ENCODE data around the gene SNRPA. TPM values are rescaled to one million over a fixed set of nuclear protein-coding genes. Genes with fewer than 3 reads are reported as not detected.
A peak's percentile ranks its signal among the peaks of the same experiment; 100 is the strongest.

Gene SNRPA
- total RNA-seq, 1 experiment from 2014 or later = 68.4 TPM

GRCh38 chr19:40739030-40739839 is 11.8 kb upstream of the SNRPA start:
- Histone ChIP-seq H3K9me3 (no peaks in the 10 kb centered on the region), H3K27me3 (no peaks in the 10 kb centered on the region), H3K36me3 (peaks cover 48% of the 10 kb centered on the region), H3K4me3 (no peak overlapping the region)
- no peak for DNase-seq

DNA sequence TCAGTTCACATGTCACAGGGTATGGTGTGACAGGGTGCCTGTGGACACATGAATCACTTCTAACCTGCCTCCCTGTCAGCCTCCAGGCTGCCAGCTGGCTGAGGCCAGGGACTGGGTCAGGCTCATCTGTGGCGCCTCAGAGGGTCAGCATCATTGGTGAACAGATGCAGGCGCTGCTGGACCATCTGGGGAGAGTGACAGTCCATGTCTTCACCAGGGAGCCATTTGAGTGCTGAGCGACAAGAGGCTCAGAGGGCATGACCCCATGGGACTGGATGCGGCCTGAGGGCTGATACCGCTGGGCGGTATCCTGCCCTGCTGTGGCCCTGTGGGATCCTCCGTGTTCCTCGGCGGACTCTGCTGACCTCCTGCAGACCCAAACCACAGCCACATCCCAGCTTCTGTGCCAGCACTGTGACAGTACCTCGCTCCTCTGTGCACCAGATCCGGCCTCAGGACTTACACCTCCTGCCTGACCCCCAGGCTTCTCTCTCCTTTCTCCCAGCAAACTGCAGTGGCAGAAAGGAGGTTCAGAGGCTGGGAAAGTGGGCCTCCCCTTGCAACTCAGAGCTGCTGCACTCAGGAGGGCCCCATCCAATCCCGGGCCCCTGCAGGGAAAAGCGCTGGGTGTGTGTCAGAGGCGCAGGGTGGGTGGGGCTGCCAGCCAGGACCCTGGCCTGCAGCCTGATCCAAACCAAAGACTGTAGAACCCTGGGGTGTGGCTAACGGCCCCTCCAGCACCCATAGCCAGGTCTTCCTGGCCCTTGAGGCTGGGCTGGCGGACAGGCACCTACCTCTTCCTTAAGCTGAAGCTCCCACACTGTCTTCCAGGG is 10.9 kb upstream of the SNRPA start:
- DNase-seq = no peak
- Histone ChIP-seq H3K27me3 (no peaks in the 10 kb centered on the region), H3K36me3 (peaks cover 43% of the 10 kb centered on the region), H3K9me3 (no peaks in the 10 kb centered on the region), H3K4me3 (no peak overlapping the region)

GRCh38 chr19:40740747-40741146 is 10.3 kb upstream of the SNRPA start:
- DNase-seq = peak; percentile 26

DNA sequence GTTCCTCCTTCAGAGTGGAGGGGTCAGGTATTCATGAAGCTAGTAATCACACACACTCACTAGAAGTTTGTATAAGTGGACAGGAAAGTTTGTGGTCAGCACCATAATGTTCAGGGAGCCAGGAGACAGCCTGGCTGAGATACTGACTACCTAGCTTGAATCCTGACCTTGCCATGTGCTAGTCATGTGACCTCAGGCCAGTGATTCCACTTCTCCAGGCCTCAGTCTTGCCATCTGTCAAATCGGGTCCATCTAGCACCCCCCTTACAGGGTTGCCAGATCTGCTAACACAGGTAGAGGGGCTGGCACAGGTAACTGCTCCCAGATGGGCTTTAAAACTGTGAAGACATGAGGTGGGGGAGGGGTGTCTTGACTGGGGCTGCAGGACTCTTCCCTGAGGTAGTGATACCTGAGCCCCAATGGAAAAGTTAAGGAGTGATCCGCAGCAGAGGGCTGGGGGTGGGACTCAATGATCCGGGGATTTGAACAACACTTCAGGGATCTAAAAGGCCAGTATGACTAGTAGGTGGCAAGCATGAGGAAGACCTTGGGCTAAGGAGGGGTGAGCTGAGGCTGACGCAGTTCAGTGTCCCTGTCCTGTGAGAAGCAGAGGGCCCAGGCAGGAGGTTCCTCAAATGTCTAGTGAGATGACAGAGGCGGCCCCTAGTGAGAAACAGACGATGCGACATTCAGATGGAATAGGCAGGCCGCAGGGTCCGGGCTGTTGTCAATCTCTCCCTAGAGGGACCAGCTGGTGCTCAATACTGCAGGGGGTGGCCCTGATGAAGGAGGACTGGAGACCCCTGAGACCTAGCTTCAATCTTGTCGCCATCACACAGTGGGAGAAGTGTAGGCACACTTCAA is 9.2 kb upstream of the SNRPA start:
- no peaks in the 10 kb centered on the region for H3K27me3 ChIP-seq
- no peak for DNase-seq
- no peaks in the 10 kb centered on the region for H3K9me3 ChIP-seq
- H3K36me3 ChIP-seq = peaks cover 34% of the 10 kb centered on the region
- no peak overlapping the region for H3K4me3 ChIP-seq

More at GRCh38 chr19:40740747-40741146, 10.3 kb upstream of the SNRPA start:
- Histone ChIP-seq H3K36me3 (peaks cover 37% of the 10 kb centered on the region), H3K4me3 (no peak overlapping the region), H3K9me3 (no peaks in the 10 kb centered on the region), H3K27me3 (no peaks in the 10 kb centered on the region)

- DNase-seq = no peak
- H3K27me3 ChIP-seq = no peaks in the 10 kb centered on the region
- H3K36me3 ChIP-seq = peaks cover 28% of the 10 kb centered on the region
- no peak overlapping the region for H3K4me3 ChIP-seq
- no peaks in the 10 kb centered on the region for H3K9me3 ChIP-seq
Observed at GRCh38 chr19:40742477-40742876, 8.5 kb upstream of the SNRPA start.

- H3K4me3 ChIP-seq = no peak overlapping the region
- no peaks in the 10 kb centered on the region for H3K27me3 ChIP-seq
- no peak for DNase-seq
- no peaks in the 10 kb centered on the region for H3K9me3 ChIP-seq
- H3K36me3 ChIP-seq = peaks cover 26% of the 10 kb centered on the region
Observed at GRCh38 chr19:40742886-40743285, 8.1 kb upstream of the SNRPA start.

GRCh38 chr19:40743926-40744325 is 7.1 kb upstream of the SNRPA start:
- H3K36me3 ChIP-seq = peaks cover 17% of the 10 kb centered on the region
- no peaks in the 10 kb centered on the region for H3K27me3 ChIP-seq
- H3K9me3 ChIP-seq = no peaks in the 10 kb centered on the region
- H3K4me3 ChIP-seq = no peak overlapping the region
- DNase-seq = no peak

- no peak for DNase-seq
- H3K36me3 ChIP-seq = peaks cover 10% of the 10 kb centered on the region
Observed at GRCh38 chr19:40744554-40745401, 6.2 kb upstream of the SNRPA start.

DNA sequence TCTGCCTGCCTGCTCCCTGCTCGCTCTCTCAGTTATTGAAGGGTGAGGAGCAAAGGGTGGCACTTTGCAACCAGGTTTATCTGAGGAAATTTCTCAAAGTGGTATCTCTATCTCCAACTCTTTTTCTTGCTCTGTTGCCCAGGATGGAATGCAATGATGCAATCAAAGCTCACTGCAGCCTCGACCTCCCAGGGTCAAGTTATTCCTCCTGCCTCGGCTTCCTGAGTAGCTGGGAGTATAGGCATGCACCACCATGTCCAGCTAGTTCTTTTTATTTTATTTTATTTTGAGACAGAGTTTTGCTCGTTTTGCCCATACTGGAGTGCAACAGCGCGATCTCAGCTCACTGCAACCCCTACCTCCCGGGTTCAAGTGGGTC is 5.6 kb upstream of the SNRPA start:
- peaks cover 6% of the 10 kb centered on the region; the same call in 1 of the 2 replicates for H3K36me3 ChIP-seq
- peak; percentile 31 for DNase-seq
- H3K27me3 ChIP-seq = no peaks in the 10 kb centered on the region

More at GRCh38 chr19:40744554-40745401, 6.2 kb upstream of the SNRPA start:
- Histone ChIP-seq H3K9me3 (no peaks in the 10 kb centered on the region), H3K27me3 (no peaks in the 10 kb centered on the region), H3K4me3 (no peak overlapping the region)

DNA sequence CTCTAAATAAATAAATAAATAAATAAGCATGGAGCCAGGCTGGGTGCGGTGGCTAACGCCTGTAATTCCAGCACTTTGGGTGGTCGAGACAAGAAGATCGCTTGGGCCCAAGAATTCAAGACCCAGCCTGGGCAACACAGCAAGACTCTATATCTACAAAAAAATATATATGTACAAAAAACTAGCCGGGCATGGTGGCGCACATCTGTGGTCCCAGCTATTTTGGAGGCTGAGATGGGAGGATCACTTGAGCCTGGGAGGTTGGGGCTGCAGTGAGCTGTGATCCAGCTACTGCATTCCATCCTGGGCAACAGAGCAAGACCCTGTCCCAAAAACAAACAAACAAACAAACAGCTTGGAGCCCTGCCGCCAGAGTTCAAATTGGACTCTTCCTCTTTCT is 3.5 kb upstream of the SNRPA start:
- Histone ChIP-seq H3K4me3 (no peak overlapping the region), H3K36me3 (peaks cover 12% of the 10 kb centered on the region), H3K27me3 (no peaks in the 10 kb centered on the region), H3K9me3 (no peaks in the 10 kb centered on the region)
- no peak for DNase-seq

More for the DNA sequence above, 5.6 kb upstream of the SNRPA start:
- Histone ChIP-seq H3K4me3 (no peak overlapping the region), H3K9me3 (no peaks in the 10 kb centered on the region)

- Histone ChIP-seq H3K27me3 (no peaks in the 10 kb centered on the region), H3K9me3 (no peaks in the 10 kb centered on the region), H3K36me3 (peaks cover 32% of the 10 kb centered on the region), H3K4me3 (peak within 1 kb of the TSS; percentile 84)
- DNase-seq = peak; percentile 99
Observed at GRCh38 chr19:40750058-40750873, 737 bp upstream of the SNRPA start, which contains the start of gene ACTMAP. Gene ACTMAP, minus strand, starts transcription at chr19:40750477. Its CDS starts 674 bp downstream, at chr19:40749803.

GRCh38 chr19:40752257-40752781 is 1.3 kb downstream of the SNRPA start:
- Histone ChIP-seq H3K4me3 (peak overlapping the region; percentile 84), H3K36me3 (peaks cover 52% of the 10 kb centered on the region), H3K27me3 (no peaks in the 10 kb centered on the region), H3K9me3 (no peaks in the 10 kb centered on the region)
- no peak for DNase-seq

- no peaks in the 10 kb centered on the region for H3K9me3 ChIP-seq
- DNase-seq = no peak
- H3K36me3 ChIP-seq = peaks cover 74% of the 10 kb centered on the region
- no peak overlapping the region for H3K4me3 ChIP-seq
- H3K27me3 ChIP-seq = no peaks in the 10 kb centered on the region
Observed at GRCh38 chr19:40754611-40755247, 3.7 kb downstream of the SNRPA start.

DNA sequence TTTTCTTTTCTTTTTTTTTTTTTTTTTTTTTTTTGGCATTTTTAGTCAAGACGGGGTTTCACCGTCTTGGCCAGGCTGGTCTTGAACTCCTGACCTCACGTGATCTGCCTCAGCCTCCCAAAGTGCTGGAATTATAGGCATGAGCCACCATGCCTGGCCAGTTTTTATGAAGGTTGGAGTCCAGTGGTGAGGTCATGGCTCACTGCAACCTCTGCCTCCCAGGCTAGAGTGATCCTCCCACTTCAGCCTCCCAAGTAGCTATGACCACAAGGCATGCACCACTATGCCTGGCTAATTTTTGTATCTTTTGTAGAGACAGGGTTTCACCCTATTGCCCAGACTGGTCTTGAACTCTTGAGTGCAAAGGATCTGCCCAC is 4.2 kb downstream of the SNRPA start:
- Histone ChIP-seq H3K4me3 (no peak overlapping the region), H3K27me3 (no peaks in the 10 kb centered on the region), H3K9me3 (no peaks in the 10 kb centered on the region), H3K36me3 (peaks cover 79% of the 10 kb centered on the region)
- no peak for DNase-seq
